ENCODE measurements around the gene WWC2.
"Not testable (repeated sequence)": the region's sequence is repeated elsewhere in the genome, so short reads cannot be mapped to it uniquely, and the experiment has no call there.

The WWC2 gene

GRCh38 chr4:183175631-183176232, 76.7 kb downstream of the WWC2 start:
- no peak for DNase-seq

DNA sequence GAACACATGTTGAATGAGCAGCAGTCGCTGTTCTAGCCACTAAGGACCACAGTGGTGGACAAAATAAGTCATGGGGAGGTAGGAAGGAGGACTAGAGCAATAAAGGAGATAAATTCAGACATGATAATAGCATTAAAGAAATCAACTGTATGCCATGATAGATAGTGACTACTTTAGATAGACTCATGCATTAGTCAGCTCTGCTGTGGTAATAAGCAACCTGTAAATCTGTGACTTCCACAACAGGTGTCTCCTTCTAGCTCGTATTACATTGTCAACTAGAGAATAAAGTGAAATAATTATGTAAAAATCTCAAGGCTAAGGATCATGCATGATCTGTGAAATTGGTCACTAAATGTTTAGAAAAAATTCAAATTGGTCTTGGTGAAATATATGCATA, 77.9 kb downstream of the WWC2 start:
- DNase-seq: no peak

DNA sequence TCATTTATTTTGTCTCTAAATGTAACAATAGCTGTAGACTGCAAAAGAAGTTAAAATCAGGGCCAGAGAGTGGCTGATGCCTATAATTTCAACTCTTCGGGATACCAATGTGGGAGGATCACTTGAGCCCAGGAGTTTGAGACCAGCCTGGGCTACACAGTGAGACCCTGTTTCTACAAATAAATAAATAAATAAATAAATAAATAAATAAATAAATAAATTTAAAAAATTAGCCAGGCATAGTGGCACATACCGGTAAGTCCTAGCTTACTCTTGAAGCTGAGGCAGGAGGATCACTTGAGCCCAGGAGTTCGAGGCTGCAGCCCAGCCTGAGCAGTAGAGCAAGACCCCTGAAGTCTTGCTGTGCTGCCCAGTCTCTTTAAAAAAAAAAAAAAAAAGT, 79.1 kb downstream of the WWC2 start:
- no peak for DNase-seq

DNA sequence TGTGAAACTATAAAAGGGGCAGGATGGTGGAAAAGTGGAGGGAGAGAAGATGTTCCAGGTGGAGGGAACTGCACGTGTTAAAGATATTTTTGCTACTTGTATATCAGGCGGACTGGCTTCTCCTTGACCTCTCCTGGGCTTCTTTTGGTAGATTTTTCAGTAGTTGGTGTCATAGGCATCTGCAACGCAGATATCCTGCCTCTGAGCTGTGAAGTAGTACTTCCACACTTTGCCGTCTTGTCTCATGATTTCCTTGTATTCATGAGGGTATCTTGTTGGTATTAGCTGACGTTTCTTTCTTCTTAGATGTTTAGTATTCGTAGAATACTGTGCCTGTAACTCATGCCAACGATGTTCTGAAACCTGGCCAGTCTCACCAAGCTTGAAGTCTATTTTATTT, 81.0 kb downstream of the WWC2 start:
- DNase-seq: no peak

- DNase-seq: no peak
These were observed 81.6 kb downstream of the WWC2 start for GRCh38 chr4:183180621-183181020.

GRCh38 chr4:183181081-183181480, 82.0 kb downstream of the WWC2 start:
- no peak for DNase-seq

DNA sequence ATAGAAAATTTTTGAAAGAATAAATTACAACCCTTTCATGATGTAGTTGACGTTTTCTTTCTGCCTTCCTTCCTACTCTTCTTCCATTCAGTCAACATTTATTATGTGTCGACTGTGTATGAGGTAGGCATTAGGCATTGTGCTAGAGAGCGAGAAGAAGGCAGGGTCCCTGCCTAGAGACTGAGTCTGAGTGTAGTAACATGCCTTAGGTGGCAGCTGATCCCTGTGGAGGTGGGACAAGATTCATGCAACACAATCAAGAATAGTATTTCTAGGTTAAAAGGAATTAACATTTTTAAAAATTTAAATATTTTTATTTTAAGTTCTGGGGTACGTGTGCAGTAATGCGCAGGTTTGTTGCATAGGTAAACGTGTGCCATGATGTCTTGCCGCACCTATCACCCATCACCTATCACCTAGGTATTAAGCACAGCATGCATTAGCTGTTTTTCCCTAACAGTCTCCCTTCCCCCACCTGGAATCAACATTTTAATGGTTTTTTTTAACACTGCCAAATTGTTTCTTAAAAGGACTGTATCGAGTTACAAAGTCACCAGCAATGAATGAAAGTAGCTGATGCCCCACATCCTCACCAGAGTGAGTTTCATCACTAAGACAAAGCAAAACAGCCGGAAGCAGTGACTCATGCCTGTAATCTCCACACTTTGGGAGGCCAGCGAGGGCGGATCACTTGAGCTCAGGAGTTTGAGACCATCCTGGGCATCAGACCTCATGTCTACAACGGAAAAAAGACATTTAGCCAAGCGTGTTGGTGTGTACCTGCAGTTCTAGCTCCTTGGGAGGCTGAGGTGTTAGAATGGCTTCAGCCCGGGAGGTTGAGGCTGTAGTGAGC, 84.0 kb downstream of the WWC2 start:
- peak; percentile 21 for DNase-seq

GRCh38 chr4:183183906-183184535, 85.0 kb downstream of the WWC2 start:
- DNase-seq: no peak

- no peak for DNase-seq
These were observed 86.0 kb downstream of the WWC2 start for GRCh38 chr4:183185018-183185417.

DNA sequence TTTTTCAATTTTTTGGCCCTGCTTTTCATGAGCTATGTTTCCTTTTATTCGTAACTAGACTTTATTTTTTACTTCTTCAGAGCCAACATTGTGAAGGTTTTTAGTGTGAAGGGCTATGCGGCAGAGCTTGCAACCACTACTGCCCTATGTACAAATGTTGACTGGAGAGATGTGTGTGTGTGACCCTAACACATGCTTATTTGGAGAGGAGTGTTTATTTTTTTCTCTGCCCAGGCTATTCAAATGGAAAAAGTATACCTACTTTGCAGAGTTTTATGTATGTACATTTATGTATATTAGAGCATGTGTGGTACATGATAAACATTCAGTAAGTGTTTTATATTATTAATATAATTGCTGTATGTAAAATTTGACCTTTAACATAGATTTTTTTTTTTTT, 86.5 kb downstream of the WWC2 start:
- DNase-seq: no peak

DNA sequence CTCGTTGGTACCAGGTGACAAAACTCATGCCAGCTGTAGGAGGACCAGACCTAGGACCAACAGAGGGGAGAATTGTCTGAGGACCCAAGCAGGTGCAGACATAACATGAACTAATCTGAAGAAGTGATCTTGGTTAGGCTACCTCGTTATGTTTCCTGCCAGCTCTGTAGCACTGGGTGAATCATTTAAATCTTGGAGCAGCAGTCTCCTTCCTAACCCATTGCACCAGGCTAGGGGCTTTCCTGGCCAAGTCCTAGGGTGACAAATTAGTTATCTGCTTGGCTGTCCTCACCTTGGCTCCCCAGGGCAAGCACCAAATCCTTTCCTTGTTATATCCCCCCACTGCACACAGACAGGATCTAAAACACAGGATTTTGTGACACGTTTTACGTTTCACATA, 87.8 kb downstream of the WWC2 start:
- DNase-seq: no peak

- DNase-seq: no peak
These were observed 92.0 kb downstream of the WWC2 start for GRCh38 chr4:183190900-183191527.

- DNase-seq: no peak
These were observed 92.6 kb downstream of the WWC2 start for GRCh38 chr4:183191630-183192029.

- DNase-seq: no peak
These were observed 93.5 kb downstream of the WWC2 start for GRCh38 chr4:183192571-183192970.

GRCh38 chr4:183193730-183194338, 94.8 kb downstream of the WWC2 start:
- not testable (repeated sequence) for DNase-seq

DNA sequence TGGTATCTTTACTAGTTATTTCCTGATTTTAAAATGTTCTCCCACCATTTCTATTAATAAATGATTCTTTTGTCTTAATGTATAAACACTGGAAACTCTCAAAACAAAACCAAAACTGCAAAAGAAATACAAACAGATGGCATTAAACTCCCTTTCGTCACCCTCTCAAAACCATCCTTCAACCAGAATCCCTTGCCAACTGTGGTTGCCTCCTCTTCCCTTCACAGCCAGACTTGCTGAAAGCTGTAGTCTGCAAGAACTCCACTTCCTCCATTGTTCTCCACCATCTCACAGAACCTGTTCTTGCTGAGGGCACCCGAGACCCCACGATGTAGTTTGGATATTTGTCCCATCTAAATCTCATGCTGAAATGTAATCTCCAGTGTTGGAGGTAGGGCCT, 96.5 kb downstream of the WWC2 start:
- DNase-seq: no peak

GRCh38 chr4:183197140-183197539, 98.1 kb downstream of the WWC2 start:
- no peak for DNase-seq

DNA sequence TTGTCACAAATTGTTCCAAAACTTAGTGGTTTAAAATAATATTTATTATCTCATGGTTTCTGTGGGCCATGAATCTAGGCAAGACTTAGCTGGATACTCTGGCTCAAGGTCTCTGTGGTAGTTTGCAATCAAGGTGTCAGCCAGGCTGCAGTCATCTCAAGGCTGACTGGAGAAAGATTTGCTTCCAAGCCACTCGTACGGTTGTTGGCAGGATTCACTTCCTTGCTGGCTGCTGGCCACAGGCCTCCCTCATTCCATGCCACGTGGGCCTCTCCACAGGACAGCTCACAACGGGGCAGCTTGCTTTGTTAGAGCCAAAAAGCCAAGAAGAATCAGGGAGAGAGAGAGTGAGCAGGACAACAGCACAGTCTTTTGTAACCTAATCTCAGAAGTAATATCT, 101.4 kb downstream of the WWC2 start:
- no peak for DNase-seq

GRCh38 chr4:183201331-183201730, 102.3 kb downstream of the WWC2 start:
- DNase-seq: no peak

GRCh38 chr4:183202523-183202922, 103.5 kb downstream of the WWC2 start:
- DNase-seq: no peak

GRCh38 chr4:183204793-183205192, 105.7 kb downstream of the WWC2 start:
- DNase-seq: no peak

GRCh38 chr4:183205193-183205592, 106.1 kb downstream of the WWC2 start:
- no peak for DNase-seq

GRCh38 chr4:183205709-183206108, 106.7 kb downstream of the WWC2 start:
- no peak for DNase-seq
